Glomerular visceral epithelial cell (primary cell): ENCODE data around the gene NR4A3.
"Not testable (repeated sequence)": the region's sequence is repeated elsewhere in the genome, so short reads cannot be mapped to it uniquely, and the experiment has no call there.

Experiments used
- DNase-seq: peaks from one replicate; pipeline ENCODE4 v3.0.0-alpha.2; 2016; ENCODE audit errors: extremely low spot score

NR4A3 gene

GRCh38 chr9:99821396-99822108, at the start of gene NR4A3:
NR4A3 (plus strand) TSS chr9:99821885; CDS start chr9:99828043, 6,158 bp downstream.
- DNase-seq, result peak; percentile 93

- no peak for DNase-seq
These were observed 48.1 kb upstream of the NR4A3 start for GRCh38 chr9:99773468-99774138.

- peak; percentile 81 for DNase-seq
These were observed 43.4 kb upstream of the NR4A3 start for GRCh38 chr9:99778308-99778707.

GRCh38 chr9:99778836-99779235, 42.8 kb upstream of the NR4A3 start:
- no peak for DNase-seq

- no peak for DNase-seq
These were observed 42.4 kb upstream of the NR4A3 start for GRCh38 chr9:99779277-99779676.

GRCh38 chr9:99782349-99782748, 39.3 kb upstream of the NR4A3 start:
- DNase-seq, result not testable (repeated sequence)

- DNase-seq, result no peak
These were observed 38.5 kb upstream of the NR4A3 start for GRCh38 chr9:99782962-99783718.

- DNase-seq, result no peak
These were observed 37.9 kb upstream of the NR4A3 start for GRCh38 chr9:99783799-99784198.

GRCh38 chr9:99785010-99785590, 36.6 kb upstream of the NR4A3 start:
- DNase-seq, result no peak

- DNase-seq, result no peak
These were observed 34.1 kb upstream of the NR4A3 start for GRCh38 chr9:99787556-99787955.

- DNase-seq, result no peak
These were observed 28.2 kb upstream of the NR4A3 start for GRCh38 chr9:99793528-99793927.

- DNase-seq, result no peak
These were observed 25.5 kb upstream of the NR4A3 start for GRCh38 chr9:99796231-99796630.

GRCh38 chr9:99801775-99802174, 19.9 kb upstream of the NR4A3 start:
- DNase-seq, result no peak

GRCh38 chr9:99803694-99804093, 18.0 kb upstream of the NR4A3 start:
- no peak for DNase-seq

- DNase-seq, result peak; percentile 70
These were observed 14.3 kb upstream of the NR4A3 start for GRCh38 chr9:99807276-99807852.

- no peak for DNase-seq
These were observed 13.7 kb upstream of the NR4A3 start for GRCh38 chr9:99807956-99808355.

- no peak for DNase-seq
These were observed 13.2 kb upstream of the NR4A3 start for GRCh38 chr9:99808454-99808853.

- DNase-seq, result no peak
These were observed 11.9 kb upstream of the NR4A3 start for GRCh38 chr9:99809586-99810319.

- no peak for DNase-seq
These were observed 10.5 kb upstream of the NR4A3 start for GRCh38 chr9:99811172-99811571.

GRCh38 chr9:99811598-99812383, 9.9 kb upstream of the NR4A3 start:
- DNase-seq, result no peak
